T-helper 2 cell treated with Interferon-gamma antibody and Interleukin-4, amounts not matched to agents 5 μg/mL and 100 μg/mL, for 36 hours (primary cell): ENCODE results near the gene PLCXD1.
"Not testable (repeated sequence)": the region's sequence is repeated elsewhere in the genome, so short reads cannot be mapped to it uniquely, and the experiment has no call there.

Experiments
- DNase-seq: peaks from one replicate; pipeline ENCODE4 v3.0.0; 2021; ENCODE audit warnings: low spot score
- H3K27ac Mint-ChIP-seq: one replicate; pipeline ENCODE4 v1.8.0; 2021; ENCODE audit warnings: mild to moderate bottlenecking, mixed read lengths
- H3K27me3 Mint-ChIP-seq: one replicate; pipeline ENCODE4 v1.8.0; 2021; ENCODE audit warnings: low read depth, mixed read lengths
- H3K36me3 Mint-ChIP-seq: one replicate; pipeline ENCODE4 v1.8.0; 2021; ENCODE audit warnings: low read depth, mixed read lengths
- H3K4me1 Mint-ChIP-seq: one replicate; pipeline ENCODE4 v1.8.0; 2021; ENCODE audit warnings: low read depth, mixed read lengths
- H3K4me3 Mint-ChIP-seq: one replicate; pipeline ENCODE4 v1.8.0; 2022; ENCODE audit warnings: mild to moderate bottlenecking, moderate library complexity, mixed read lengths
- H3K9me3 Mint-ChIP-seq: one replicate; pipeline ENCODE4 v1.8.0; 2021; ENCODE audit warnings: mixed read lengths

The PLCXD1 gene

GRCh38 chrX:275476-275966 is 5.7 kb upstream of the PLCXD1 start:
- H3K27me3 Mint-ChIP-seq: peaks cover 3% of the 10 kb centered on the region
- H3K9me3 Mint-ChIP-seq: no peaks in the 10 kb centered on the region
- no peak for DNase-seq
- peaks cover 4% of the 10 kb centered on the region for H3K4me1 Mint-ChIP-seq
- H3K27ac Mint-ChIP-seq: no peak overlapping the region
- peaks cover 4% of the 10 kb centered on the region for H3K36me3 Mint-ChIP-seq
- no peak overlapping the region for H3K4me3 Mint-ChIP-seq

GRCh38 chrX:275967-276580 is 5.1 kb upstream of the PLCXD1 start:
- Mint-ChIP-seq H3K4me3 (peak overlapping the region; percentile 70), H3K27ac (no peak overlapping the region), H3K9me3 (no peaks in the 10 kb centered on the region), H3K27me3 (peaks cover 3% of the 10 kb centered on the region), H3K36me3 (peaks cover 4% of the 10 kb centered on the region), H3K4me1 (peaks cover 4% of the 10 kb centered on the region)
- peak; percentile 48 for DNase-seq

- DNase-seq: no peak
Observed at GRCh38 chrX:276581-277201, 4.5 kb upstream of the PLCXD1 start.

GRCh38 chrX:279757-280604 is 1.2 kb upstream of the PLCXD1 start:
- Mint-ChIP-seq H3K27ac (peak overlapping the region; percentile 31), H3K4me3 (peak overlapping the region; percentile 25), H3K36me3 (peaks cover 11% of the 10 kb centered on the region)
- not testable (repeated sequence) for DNase-seq, H3K4me1 Mint-ChIP-seq, H3K9me3 Mint-ChIP-seq, H3K27me3 Mint-ChIP-seq

More at GRCh38 chrX:276581-277201, 4.5 kb upstream of the PLCXD1 start:
- Mint-ChIP-seq H3K27ac (no peak overlapping the region), H3K27me3 (peaks cover 3% of the 10 kb centered on the region), H3K4me3 (peak overlapping the region; percentile 70), H3K9me3 (no peaks in the 10 kb centered on the region), H3K36me3 (peaks cover 4% of the 10 kb centered on the region), H3K4me1 (peaks cover 4% of the 10 kb centered on the region)

GRCh38 chrX:280722-281121 is 459 bp upstream of the PLCXD1 start:
- H3K27me3 Mint-ChIP-seq, DNase-seq, H3K9me3 Mint-ChIP-seq, H3K27ac Mint-ChIP-seq, H3K4me3 Mint-ChIP-seq: not testable (repeated sequence)
- Mint-ChIP-seq H3K36me3 (peaks cover 17% of the 10 kb centered on the region), H3K4me1 (peaks cover 10% of the 10 kb centered on the region)

- not testable (repeated sequence) for H3K27me3 Mint-ChIP-seq, DNase-seq, H3K9me3 Mint-ChIP-seq
- Mint-ChIP-seq H3K4me1 (peaks cover 18% of the 10 kb centered on the region), H3K36me3 (peaks cover 23% of the 10 kb centered on the region), H3K4me3 (peak overlapping the region; percentile 77), H3K27ac (peak overlapping the region; percentile 26)
Observed at GRCh38 chrX:282000-282681, 960 bp downstream of the PLCXD1 start.

- H3K36me3 Mint-ChIP-seq: peaks cover 25% of the 10 kb centered on the region
- peak; percentile 90 for DNase-seq
- H3K9me3 Mint-ChIP-seq: no peaks in the 10 kb centered on the region
- peak overlapping the region; percentile 98 for H3K4me3 Mint-ChIP-seq
- H3K4me1 Mint-ChIP-seq: peaks cover 18% of the 10 kb centered on the region
- peaks cover under 1% of the 10 kb centered on the region for H3K27me3 Mint-ChIP-seq
- peak overlapping the region; percentile 99 for H3K27ac Mint-ChIP-seq
Observed at GRCh38 chrX:283115-283845, 2.1 kb downstream of the PLCXD1 start.

GRCh38 chrX:285076-285677 is 4.0 kb downstream of the PLCXD1 start:
- Mint-ChIP-seq H3K27ac (no peak overlapping the region), H3K4me3 (no peak overlapping the region), H3K4me1 (peaks cover 14% of the 10 kb centered on the region), H3K9me3 (no peaks in the 10 kb centered on the region), H3K27me3 (no peaks in the 10 kb centered on the region), H3K36me3 (peaks cover 29% of the 10 kb centered on the region)
- DNase-seq: no peak

GRCh38 chrX:287670-288069 is 6.5 kb downstream of the PLCXD1 start:
- peaks cover 40% of the 10 kb centered on the region for H3K36me3 Mint-ChIP-seq

GRCh38 chrX:288561-288991 is 7.4 kb downstream of the PLCXD1 start:
- H3K9me3 Mint-ChIP-seq: no peaks in the 10 kb centered on the region
- peaks cover 49% of the 10 kb centered on the region for H3K36me3 Mint-ChIP-seq
- H3K27me3 Mint-ChIP-seq: no peaks in the 10 kb centered on the region
- H3K4me3 Mint-ChIP-seq: no peak overlapping the region
- peaks cover 13% of the 10 kb centered on the region for H3K4me1 Mint-ChIP-seq
- no peak overlapping the region for H3K27ac Mint-ChIP-seq
- DNase-seq: no peak

More at GRCh38 chrX:287670-288069, 6.5 kb downstream of the PLCXD1 start:
- no peaks in the 10 kb centered on the region for H3K9me3 Mint-ChIP-seq
- peaks cover 13% of the 10 kb centered on the region for H3K4me1 Mint-ChIP-seq
- no peak overlapping the region for H3K27ac Mint-ChIP-seq
- DNase-seq: no peak
- H3K4me3 Mint-ChIP-seq: no peak overlapping the region
- no peaks in the 10 kb centered on the region for H3K27me3 Mint-ChIP-seq

GRCh38 chrX:290476-291166 is 9.4 kb downstream of the PLCXD1 start:
- Mint-ChIP-seq H3K27me3 (no peaks in the 10 kb centered on the region), H3K4me3 (no peak overlapping the region), H3K36me3 (peaks cover 38% of the 10 kb centered on the region), H3K9me3 (no peaks in the 10 kb centered on the region), H3K27ac (no peak overlapping the region), H3K4me1 (peaks cover 9% of the 10 kb centered on the region)
- no peak for DNase-seq

GRCh38 chrX:291411-291901 is 10.3 kb downstream of the PLCXD1 start:
- Mint-ChIP-seq H3K4me3 (no peak overlapping the region), H3K27me3 (no peaks in the 10 kb centered on the region), H3K27ac (no peak overlapping the region), H3K9me3 (no peaks in the 10 kb centered on the region), H3K4me1 (peaks cover 4% of the 10 kb centered on the region), H3K36me3 (peaks cover 42% of the 10 kb centered on the region)
- no peak for DNase-seq
